ENCODE measurements around the gene NDRG3.

NDRG3 gene

DNA sequence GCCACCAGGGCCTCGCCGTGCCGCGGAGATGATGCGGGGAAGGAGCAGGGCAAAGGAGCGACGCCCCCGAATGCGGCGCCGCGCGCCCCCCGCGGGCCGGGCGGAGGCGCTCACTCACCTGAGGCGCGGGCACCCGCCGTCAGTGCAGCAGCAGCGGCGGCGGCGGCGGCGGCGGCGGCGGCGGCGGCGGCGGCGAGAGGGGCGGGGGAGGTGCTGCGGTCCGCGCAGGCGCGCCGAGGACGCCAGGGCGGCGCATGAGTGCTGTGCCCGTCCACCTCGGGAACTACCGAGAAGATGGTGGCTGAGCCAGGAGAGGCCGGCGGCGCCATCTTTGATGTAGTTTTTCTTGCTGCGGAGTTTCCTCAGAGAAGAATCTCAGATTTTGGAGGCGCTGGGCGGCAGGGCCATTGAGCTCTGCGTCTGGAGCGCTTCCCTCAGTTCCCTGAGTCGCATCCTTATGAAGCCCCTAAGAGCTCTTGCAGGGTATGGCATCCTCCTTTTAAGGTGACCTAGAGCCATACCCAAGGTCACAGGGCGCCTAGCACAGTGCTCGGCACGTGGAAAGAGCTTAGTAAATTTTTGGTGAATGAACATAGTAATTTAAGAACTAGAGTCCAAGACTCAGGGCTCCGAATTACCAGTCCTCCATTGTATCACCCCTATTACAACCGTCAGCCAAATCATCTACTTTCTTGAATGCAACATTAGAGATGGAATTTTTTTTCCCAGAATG is at the start of gene NDRG3:
Gene NDRG3 (minus strand): TSS at position 164 of the 733 bp plus-strand sequence. CDS start 24,355 bp downstream, outside the sequence.
- peak; percentile 90 for DNase-seq

- DNase-seq, result no peak
Observed at GRCh38 chr20:36794116-36794474, 48.2 kb upstream of the NDRG3 start.

- DNase-seq, result no peak
Observed at GRCh38 chr20:36793294-36794115, 47.6 kb upstream of the NDRG3 start.

GRCh38 chr20:36792422-36792821 is 46.5 kb upstream of the NDRG3 start:
- no peak for DNase-seq

DNA sequence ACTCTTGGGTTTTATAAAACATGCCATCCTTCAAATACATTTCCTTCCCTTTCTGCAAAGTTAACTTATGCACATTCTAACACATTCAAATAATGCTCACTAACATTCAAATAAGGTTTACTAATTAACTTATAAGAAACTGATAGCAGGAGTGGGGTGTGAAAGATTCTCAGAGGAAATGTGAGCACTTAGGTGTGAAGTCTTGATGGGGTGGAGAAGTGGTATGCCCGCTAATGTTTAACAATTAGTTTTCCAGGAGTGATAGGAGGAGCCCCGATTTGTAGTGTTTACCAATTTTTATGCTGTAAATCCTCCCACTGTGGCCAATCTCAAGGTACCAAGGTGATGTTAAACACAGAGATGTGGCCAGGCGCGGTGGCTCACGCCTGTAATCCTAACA is 46.0 kb upstream of the NDRG3 start:
- DNase-seq, result no peak

DNA sequence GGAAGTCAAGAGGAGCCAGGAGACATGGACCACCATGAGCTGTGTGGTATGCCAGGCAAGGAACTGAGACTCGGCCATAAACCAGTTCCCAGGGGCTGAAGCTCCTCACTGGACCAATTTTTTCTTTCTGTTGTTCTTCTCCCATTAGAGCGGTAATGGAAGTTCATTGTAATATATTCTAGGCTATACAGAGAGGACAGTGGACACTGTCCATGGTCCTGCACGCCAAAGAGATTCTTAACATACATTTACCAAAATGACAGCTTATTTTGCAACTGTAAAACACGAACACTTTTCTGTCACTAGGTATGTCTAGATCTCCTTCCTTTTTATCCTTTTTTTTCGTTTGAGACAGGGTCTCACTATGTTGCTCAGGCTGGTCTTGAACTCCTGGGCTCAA is 40.8 kb upstream of the NDRG3 start:
- DNase-seq, result no peak

- no peak for DNase-seq
Observed at GRCh38 chr20:36786246-36786645, 40.4 kb upstream of the NDRG3 start.

DNA sequence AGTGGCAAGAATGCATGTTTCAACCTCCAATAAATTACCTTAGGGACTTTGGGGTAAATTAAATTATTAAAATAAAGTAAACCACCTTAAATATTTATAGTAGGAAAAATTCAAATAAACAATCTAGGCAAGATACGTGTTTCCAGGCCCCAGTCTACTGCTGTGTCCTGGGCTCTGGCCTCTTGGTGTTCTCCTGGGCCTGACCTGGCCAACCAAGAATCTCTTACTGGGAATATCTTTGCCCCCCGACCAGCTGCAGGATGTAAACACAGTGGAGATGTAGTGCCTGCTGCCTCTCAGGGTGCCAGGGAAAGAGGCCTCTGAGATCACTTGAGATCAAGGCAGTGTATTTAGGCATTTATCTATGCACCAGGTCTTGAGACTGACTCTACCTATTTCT is 39.4 kb upstream of the NDRG3 start:
- no peak for DNase-seq

DNA sequence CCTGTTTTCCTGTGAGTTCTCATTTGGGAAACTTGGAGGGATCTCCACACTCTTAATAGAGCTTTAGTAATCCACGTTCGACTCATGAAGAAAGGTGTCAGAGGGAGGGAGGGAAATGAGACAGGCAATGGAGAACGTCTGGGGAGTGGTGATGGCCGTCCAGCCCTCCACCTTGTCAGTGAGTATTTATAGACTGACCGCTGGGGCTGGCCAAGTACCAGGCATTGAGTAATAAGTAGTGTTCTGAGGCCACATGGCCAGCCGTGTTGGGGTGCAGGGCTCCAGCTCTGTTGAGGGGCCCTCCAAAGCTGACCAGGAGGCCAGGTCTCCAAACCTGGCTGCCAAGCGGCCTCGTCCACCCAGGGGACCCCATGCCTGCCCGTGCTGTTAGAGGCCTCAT is 39.0 kb upstream of the NDRG3 start:
- no peak for DNase-seq

DNA sequence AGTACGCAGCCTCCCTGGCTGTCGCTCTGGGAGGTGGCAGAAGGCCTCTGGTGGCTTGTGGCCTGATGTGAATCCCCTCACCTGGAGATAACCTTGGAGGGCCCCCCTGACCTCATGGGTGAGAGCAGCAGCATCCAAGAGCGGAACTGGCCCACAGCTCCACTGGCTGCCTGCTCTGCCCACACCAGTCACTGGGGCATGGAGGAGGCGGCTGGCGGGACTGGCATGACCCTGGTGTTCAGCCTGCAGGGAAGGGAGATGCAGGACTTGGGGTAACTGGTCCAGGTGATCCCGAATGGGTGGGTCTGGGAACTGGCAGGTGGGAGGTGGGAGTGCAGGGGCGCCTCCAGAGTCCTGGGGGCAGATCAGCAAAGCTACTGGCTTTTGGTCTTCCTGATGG is 38.2 kb upstream of the NDRG3 start:
- DNase-seq, result no peak

DNA sequence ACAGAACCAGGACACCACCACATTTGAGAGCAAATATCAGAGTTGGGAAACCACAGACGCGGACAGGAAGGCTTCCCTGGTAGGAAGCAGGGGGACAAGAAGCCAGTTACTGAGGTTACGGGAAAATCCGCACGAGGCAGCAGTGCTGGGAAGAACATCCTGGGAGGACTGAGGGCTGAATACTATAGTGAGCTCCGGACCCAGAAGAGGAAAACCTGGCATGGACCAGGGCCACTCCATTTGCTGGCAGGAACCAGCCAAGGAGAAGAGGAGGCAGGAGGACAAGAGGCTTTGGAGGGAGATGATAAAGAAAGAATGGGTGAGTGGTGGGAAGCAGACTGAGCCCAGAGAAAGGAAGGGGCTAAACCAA is 33.8 kb upstream of the NDRG3 start:
- DNase-seq, result no peak

GRCh38 chr20:36778831-36779655 is 33.2 kb upstream of the NDRG3 start:
- DNase-seq, result no peak

DNA sequence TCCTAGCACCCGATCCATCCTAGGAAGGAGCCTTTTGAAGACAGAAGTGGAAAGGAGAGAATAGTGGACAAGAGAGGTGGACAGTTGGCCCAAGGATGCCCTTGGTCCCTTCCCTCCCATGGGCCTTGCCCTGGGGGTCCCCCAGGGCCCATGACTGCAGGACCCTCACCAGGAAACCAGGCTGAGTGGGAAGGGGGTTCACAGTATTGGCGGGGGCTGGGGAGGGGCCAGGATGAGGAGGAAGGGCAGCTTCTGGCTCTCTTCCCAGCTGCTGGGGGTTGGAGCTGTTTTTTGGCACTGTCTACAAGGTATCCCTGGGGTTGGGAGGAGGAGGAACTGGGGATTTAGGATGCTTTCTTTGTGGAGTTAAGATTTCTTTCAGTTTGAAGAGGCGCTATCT is 31.7 kb upstream of the NDRG3 start:
- DNase-seq, result no peak

DNA sequence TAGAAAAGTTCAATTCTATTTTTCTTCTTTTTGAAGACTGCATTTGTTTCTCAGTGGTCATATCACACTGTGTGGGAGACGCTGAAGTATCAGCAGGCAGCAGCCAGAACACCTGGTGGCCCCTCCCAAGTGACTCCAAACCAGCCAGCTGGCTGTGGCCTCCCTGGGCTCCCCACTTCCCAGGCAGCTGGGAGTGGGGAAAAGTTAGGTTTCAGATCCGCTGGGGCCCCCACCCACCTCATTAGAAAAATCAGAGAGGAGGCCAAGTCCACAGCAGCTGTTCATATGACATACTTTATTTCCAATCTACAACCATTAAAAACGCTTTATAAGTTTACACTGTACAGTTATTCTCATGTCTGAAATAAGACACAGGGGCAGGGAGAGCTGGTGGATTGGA is 31.3 kb upstream of the NDRG3 start:
- no peak for DNase-seq

GRCh38 chr20:36775826-36776225 is 29.9 kb upstream of the NDRG3 start:
- no peak for DNase-seq

DNA sequence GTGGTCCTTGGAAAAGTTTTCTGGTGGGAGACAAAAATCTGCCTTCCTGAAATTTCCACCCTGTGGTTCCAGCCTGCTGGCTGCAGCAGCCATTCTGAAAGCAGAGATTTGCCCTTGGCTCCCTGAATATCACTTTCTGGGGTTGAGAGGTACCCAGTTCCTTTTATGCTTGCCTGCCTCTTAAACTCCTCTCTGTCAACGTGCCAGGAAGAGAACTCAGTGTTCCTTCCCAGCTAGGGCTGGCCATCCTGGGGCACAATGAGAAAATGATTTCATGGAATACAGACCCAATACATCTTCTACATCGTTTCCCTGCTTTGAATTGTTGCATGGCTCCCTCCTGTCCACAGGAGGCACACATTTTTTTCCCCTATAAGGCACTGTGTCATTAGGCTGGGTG is 29.3 kb upstream of the NDRG3 start:
- DNase-seq, result no peak

- peak; percentile 96 for DNase-seq
Observed at GRCh38 chr20:36773597-36774390, 27.9 kb upstream of the NDRG3 start, which contains the start of gene DSN1. TSS of gene DSN1 (minus strand) at chr20:36773763. CDS start at chr20:36771458, 2,305 bp downstream.

GRCh38 chr20:36773107-36773596 is 27.3 kb upstream of the NDRG3 start:
- no peak for DNase-seq

GRCh38 chr20:36770680-36771079 is 24.8 kb upstream of the NDRG3 start:
- no peak for DNase-seq

GRCh38 chr20:36768768-36769430 is 23.0 kb upstream of the NDRG3 start:
- no peak for DNase-seq

GRCh38 chr20:36761125-36761524 is 15.2 kb upstream of the NDRG3 start:
- no peak for DNase-seq

- DNase-seq, result no peak
Observed at GRCh38 chr20:36760647-36761046, 14.8 kb upstream of the NDRG3 start.

Data from NCI-H774 (cell line).